Upper lobe of left lung (tissue), 4 donors: ENCODE data around the gene MYO3B.

ENCODE experiments used
- CTCF ChIP-seq, 6 experiments: fragments of 450-650 bp in 4 of 6; fragments of 200-600 bp in 2 of 6; sonication (generic) in 2 of 6; IDR thresholded peaks; one replicate each; pipeline ENCODE4 v1.5.1; 2016 to 2019; ENCODE audit warnings: antibody characterized with exemption in 6 of 6
- EP300 ChIP-seq, 4 donors: sonication (generic); formaldehyde crosslinking; IDR thresholded peaks; one replicate each; pipeline ENCODE4 v1.5.1; 2017; ENCODE audit warnings: antibody characterized with exemption in 4 of 4, control low read depth in 2 of 4

GRCh38 chr2:170226216-170226615, 48.3 kb downstream of the MYO3B start:
- TF ChIP-seq CTCF (IDR thresholded peaks at IDR 0.05): no peak
- no peak for TF ChIP-seq EP300 (IDR thresholded peaks at IDR 0.05)
